NB4 (cell line): ENCODE data around the gene TMC4.
A peak's percentile ranks its signal among the peaks of the same experiment; 100 is the strongest.

Experiments used
- DNase-seq: peaks from one replicate; pipeline ENCODE4 v3.0.0; 2010; ENCODE audit warnings: low read depth
- H3K4me3 ChIP-seq: one replicate; pipeline ENCODE4 v1.5.1; 2011; ENCODE audit warnings: mild to moderate bottlenecking, low read depth, low read length, moderate library complexity
- CTCF ChIP-seq: IDR thresholded peaks from one replicate; pipeline ENCODE4 v1.5.1; 2012; ENCODE audit warnings: low read depth, low read length
- MAX ChIP-seq: IDR thresholded peaks from 2 replicates; pipeline ENCODE4 v1.6.1; 2011; ENCODE audit warnings: low read depth, low read length
- MYC ChIP-seq: IDR thresholded peaks from 2 replicates; pipeline ENCODE4 v1.6.1; 2011; ENCODE audit warnings: low read depth, low read length
- POLR2A ChIP-seq: IDR thresholded peaks from 2 replicates; pipeline ENCODE4 v1.6.1; 2011; ENCODE audit warnings: mild to moderate bottlenecking; ENCODE audit not compliant: insufficient read length; ENCODE audit errors: extremely low read depth

The TMC4 gene

GRCh38 chr19:54136086-54136863 is 36.7 kb downstream of the TMC4 start:
- TF ChIP-seq POLR2A = no peak
- no peak for TF ChIP-seq CTCF
- TF ChIP-seq MAX = no peak
- no peak for TF ChIP-seq MYC
- H3K4me3 ChIP-seq = peak overlapping the region; percentile 71
- no peak for DNase-seq

GRCh38 chr19:54133957-54134590 is 38.9 kb downstream of the TMC4 start:
- no peak for TF ChIP-seq POLR2A
- no peak for TF ChIP-seq CTCF

GRCh38 chr19:54133312-54133956 is 39.5 kb downstream of the TMC4 start:
- no peak for TF ChIP-seq CTCF
- TF ChIP-seq MAX = no peak
- no peak for TF ChIP-seq POLR2A
- no peak overlapping the region for H3K4me3 ChIP-seq
- DNase-seq = no peak

More at GRCh38 chr19:54133957-54134590, 38.9 kb downstream of the TMC4 start:
- H3K4me3 ChIP-seq = no peak overlapping the region
- DNase-seq = no peak

- no peak for TF ChIP-seq MAX
- no peak for TF ChIP-seq CTCF
- no peak for TF ChIP-seq POLR2A
- no peak for TF ChIP-seq MYC
- no peak for DNase-seq
- no peak overlapping the region for H3K4me3 ChIP-seq
Measured at GRCh38 chr19:54129617-54129996, 43.4 kb downstream of the TMC4 start.

GRCh38 chr19:54128796-54129616 is 44.0 kb downstream of the TMC4 start:
- no peak overlapping the region for H3K4me3 ChIP-seq
- no peak for TF ChIP-seq MAX
- no peak for TF ChIP-seq MYC
- no peak for DNase-seq

GRCh38 chr19:54128441-54128725 is 44.6 kb downstream of the TMC4 start:
- H3K4me3 ChIP-seq = no peak overlapping the region
- TF ChIP-seq MAX (no peak), MYC (no peak), CTCF (no peak), POLR2A (no peak)
- DNase-seq = no peak
